Natural killer cell (primary cell): ENCODE data around the gene DLGAP4. TPM values are rescaled to one million over a fixed set of nuclear protein-coding genes. Genes with fewer than 3 reads are reported as not detected.

ENCODE experiments used
- ATAC-seq, 3 donors: fragments of 150-1000 bp in 2 of 3; fragments of 200-7000 bp in 1 of 3; cut with Tn5 transposase; 1 replicate in 1 of 3; 2 replicates in 2 of 3; pipeline ENCODE4 v1.10.0; 2021; ENCODE audit warnings: mild to moderate bottlenecking in 2 of 3, moderate library complexity in 2 of 3
- DNase-seq, 2 donors: peaks; one replicate each; pipeline versions ENCODE4 v3.0.0 to v3.0.0-alpha.2; 2013 to 2021; ENCODE audit warnings: mixed read lengths in 1 of 2
- H3K27ac ChIP-seq: one replicate; pipeline ENCODE4 v1.5.1; 2013; ENCODE audit warnings: mild to moderate bottlenecking, low read length
- H3K27me3 ChIP-seq: one replicate; pipeline ENCODE4 v1.6.1; 2013; ENCODE audit warnings: low read length; ENCODE audit not compliant: control insufficient read depth, insufficient read depth
- H3K36me3 ChIP-seq: one replicate; pipeline ENCODE4 v1.6.1; 2013; ENCODE audit warnings: low read length; ENCODE audit not compliant: control insufficient read depth, insufficient read depth
- H3K4me1 ChIP-seq: one replicate; pipeline ENCODE4 v1.6.1; 2013; ENCODE audit warnings: low read length; ENCODE audit not compliant: control insufficient read depth, insufficient read depth
- H3K4me3 ChIP-seq: one replicate; pipeline ENCODE4 v1.5.1; 2013; ENCODE audit warnings: low read length
- H3K9me3 ChIP-seq: one replicate; pipeline ENCODE4 v1.6.1; 2013; ENCODE audit warnings: low read length; ENCODE audit not compliant: control insufficient read depth, insufficient read depth
- H3K27ac Mint-ChIP-seq, 2 donors: one replicate each; pipeline ENCODE4 v1.8.0; 2022; ENCODE audit warnings: mild to moderate bottlenecking in 2 of 2, mixed read lengths in 2 of 2, moderate library complexity in 1 of 2
- H3K27me3 Mint-ChIP-seq, 2 donors: one replicate each; pipeline ENCODE4 v1.8.0; 2022; ENCODE audit warnings: low read depth in 2 of 2, mixed read lengths in 2 of 2
- H3K36me3 Mint-ChIP-seq: one replicate; pipeline ENCODE4 v1.8.0; 2022; ENCODE audit warnings: mixed read lengths
- H3K4me1 Mint-ChIP-seq, 2 donors: one replicate each; pipeline ENCODE4 v1.8.0; 2022; ENCODE audit warnings: mixed read lengths in 2 of 2
- H3K4me3 Mint-ChIP-seq: one replicate; pipeline ENCODE4 v1.8.0; 2022; ENCODE audit warnings: mild to moderate bottlenecking, moderate library complexity, mixed read lengths
- H3K9me3 Mint-ChIP-seq, 2 donors: one replicate each; pipeline ENCODE4 v1.8.0; 2022; ENCODE audit warnings: mixed read lengths in 2 of 2
- WGBS: methylation state at CpG from one replicate; pipeline ENCODE4 v1.1.7; 2013; ENCODE audit warnings: missing lambda C conversion rate; ENCODE audit not compliant: insufficient coverage; 5-methylcytosine and 5-hydroxymethylcytosine counted together
- intact Hi-C: fragments of 100-400 bp; cut with micrococcal nuclease; formaldehyde crosslinking; loops from one replicate; pipeline ENCODE4 v1.14.2; 2022
- total RNA-seq, 4 donors: library from RNA; stranded (reverse); fragments of 120-200 nt in 1 of 4; gene quantifications; one replicate each; pipeline versions ENCODE4 v1.2.3 to v1.2.4, GENCODE V29; 2013 to 2022
- TF ChIP-seq, protein P1 (sequence below): fragments of 200-600 bp; IDR thresholded peaks from one replicate; pipeline ENCODE4 v1.8.0; 2022; ENCODE audit warnings: antibody characterized with exemption

Gene DLGAP4
- total RNA-seq, 3 donors from 2014 or later (not counting 1 experiment from before 2014, with no cell fraction given), result 47.9 to 51.6 (median 51.2) TPM

GRCh38 chr20:36481380-36482043 lies 175.4 kb downstream of the DLGAP4 start:
- Mint-ChIP-seq H3K36me3 (no peaks in the 10 kb centered on the region), H3K27ac (peak overlapping the region in 1 of 2 donors; percentile 15), H3K4me3 (no peak overlapping the region), H3K27me3 (no peaks in the 10 kb centered on the region), H3K9me3 (no peaks in the 10 kb centered on the region), H3K4me1 (peaks cover 38 to 46% of the 10 kb centered on the region in 2 donors)
- Histone ChIP-seq H3K27me3 (no peaks in the 10 kb centered on the region), H3K27ac (no peak overlapping the region), H3K9me3 (no peaks in the 10 kb centered on the region), H3K4me1 (no peaks in the 10 kb centered on the region), H3K4me3 (no peak overlapping the region), H3K36me3 (peaks cover 3% of the 10 kb centered on the region)
- ATAC-seq (no peak), DNase-seq (no peak)
- TF ChIP-seq, protein P1, sequence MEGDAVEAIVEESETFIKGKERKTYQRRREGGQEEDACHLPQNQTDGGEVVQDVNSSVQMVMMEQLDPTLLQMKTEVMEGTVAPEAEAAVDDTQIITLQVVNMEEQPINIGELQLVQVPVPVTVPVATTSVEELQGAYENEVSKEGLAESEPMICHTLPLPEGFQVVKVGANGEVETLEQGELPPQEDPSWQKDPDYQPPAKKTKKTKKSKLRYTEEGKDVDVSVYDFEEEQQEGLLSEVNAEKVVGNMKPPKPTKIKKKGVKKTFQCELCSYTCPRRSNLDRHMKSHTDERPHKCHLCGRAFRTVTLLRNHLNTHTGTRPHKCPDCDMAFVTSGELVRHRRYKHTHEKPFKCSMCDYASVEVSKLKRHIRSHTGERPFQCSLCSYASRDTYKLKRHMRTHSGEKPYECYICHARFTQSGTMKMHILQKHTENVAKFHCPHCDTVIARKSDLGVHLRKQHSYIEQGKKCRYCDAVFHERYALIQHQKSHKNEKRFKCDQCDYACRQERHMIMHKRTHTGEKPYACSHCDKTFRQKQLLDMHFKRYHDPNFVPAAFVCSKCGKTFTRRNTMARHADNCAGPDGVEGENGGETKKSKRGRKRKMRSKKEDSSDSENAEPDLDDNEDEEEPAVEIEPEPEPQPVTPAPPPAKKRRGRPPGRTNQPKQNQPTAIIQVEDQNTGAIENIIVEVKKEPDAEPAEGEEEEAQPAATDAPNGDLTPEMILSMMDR, result no peak
- 96% methylated on average over 9 of the region's 9 CpGs for WGBS
- intact Hi-C loops, result no loop called here

GRCh38 chr20:36482044-36482473 lies 175.9 kb downstream of the DLGAP4 start:
- intact Hi-C loops, result no loop called here
- H3K27me3 ChIP-seq, result no peaks in the 10 kb centered on the region
- H3K4me3 ChIP-seq, result no peak overlapping the region
- H3K36me3 Mint-ChIP-seq, result no peaks in the 10 kb centered on the region
- peaks cover 43 to 46% of the 10 kb centered on the region in 2 donors for H3K4me1 Mint-ChIP-seq
- no peaks in the 10 kb centered on the region for H3K27me3 Mint-ChIP-seq
- H3K27ac Mint-ChIP-seq, result peak overlapping the region in 1 of 2 donors; percentile 15
- WGBS, result 95% methylated on average over 8 of the region's 8 CpGs
- H3K9me3 Mint-ChIP-seq, result no peaks in the 10 kb centered on the region
- peaks cover 3% of the 10 kb centered on the region for H3K36me3 ChIP-seq
- ATAC-seq (no peak), DNase-seq (no peak)
- H3K4me1 ChIP-seq, result no peaks in the 10 kb centered on the region
- H3K4me3 Mint-ChIP-seq, result no peak overlapping the region
- TF ChIP-seq, protein P1, result no peak
- H3K9me3 ChIP-seq, result no peaks in the 10 kb centered on the region
- H3K27ac ChIP-seq, result no peak overlapping the region

DNA sequence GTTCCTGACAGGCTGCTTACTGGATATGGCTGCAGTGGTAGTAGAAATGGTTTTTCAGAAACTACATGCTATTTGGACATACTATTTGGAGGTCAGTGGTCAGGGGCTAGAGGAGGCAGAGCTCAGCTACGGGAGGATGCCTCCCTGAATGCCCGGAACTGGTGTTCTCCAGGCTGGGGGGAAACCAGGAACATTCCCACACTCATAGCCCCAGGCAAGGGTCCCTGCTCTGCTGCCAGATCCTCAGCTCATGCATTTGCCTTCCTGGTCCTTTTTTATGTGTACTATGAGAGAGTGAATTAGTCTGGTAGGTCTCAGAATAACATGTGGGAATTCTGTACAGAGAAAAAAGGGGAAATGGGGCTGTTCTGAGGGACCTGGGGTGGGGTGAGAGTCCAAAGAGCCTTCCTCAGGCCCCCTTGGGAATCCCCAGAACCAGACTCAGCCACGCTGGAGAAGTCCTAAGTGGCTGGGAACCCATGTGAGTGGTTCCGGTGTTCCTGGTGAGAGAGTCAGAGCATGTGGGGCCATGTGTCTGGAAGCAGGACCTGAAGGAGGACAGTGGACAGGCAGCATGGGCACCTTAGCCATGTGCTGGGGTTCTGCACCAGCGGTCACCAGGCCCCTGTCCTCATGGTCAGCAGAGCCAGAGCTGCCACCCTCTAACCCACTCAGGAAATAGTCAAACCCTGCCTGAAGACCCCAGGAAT lies 177.2 kb downstream of the DLGAP4 start:
- Histone ChIP-seq H3K4me1 (no peaks in the 10 kb centered on the region), H3K9me3 (no peaks in the 10 kb centered on the region), H3K27ac (no peak overlapping the region), H3K4me3 (no peak overlapping the region), H3K27me3 (no peaks in the 10 kb centered on the region), H3K36me3 (peaks cover 3% of the 10 kb centered on the region)
- TF ChIP-seq, protein P1, result no peak
- H3K27me3 Mint-ChIP-seq, result no peaks in the 10 kb centered on the region
- no peak overlapping the region for H3K27ac Mint-ChIP-seq
- no peaks in the 10 kb centered on the region for H3K36me3 Mint-ChIP-seq
- peaks cover 38 to 39% of the 10 kb centered on the region in 2 donors for H3K4me1 Mint-ChIP-seq
- DNase-seq (no peak), ATAC-seq (no peak)
- intact Hi-C loops, result no loop called here
- H3K4me3 Mint-ChIP-seq, result no peak overlapping the region
- H3K9me3 Mint-ChIP-seq, result no peaks in the 10 kb centered on the region
- 89% methylated on average over 5 of the region's 5 CpGs for WGBS
